Measurements from ENCODE around the gene FBLN5.
"Not testable (repeated sequence)": the region's sequence is repeated elsewhere in the genome, so short reads cannot be mapped to it uniquely, and the experiment has no call there.

The FBLN5 gene

GRCh38 chr14:91897716-91898115 is 49.8 kb downstream of the FBLN5 start:
- not testable (repeated sequence) for H3K27ac ChIP-seq (ENCODE audit: low read depth, low read length); H3K23ac ChIP-seq (ENCODE audit: low read length); H4K5ac ChIP-seq (ENCODE audit: low read length); H3K4me1 ChIP-seq (ENCODE audit: control insufficient read depth, low read depth, low read length); H3K18ac ChIP-seq (ENCODE audit: low read length); H3K79me2 ChIP-seq (ENCODE audit: control insufficient read depth, insufficient read depth, low read length); H2BK5ac ChIP-seq (ENCODE audit: low read length); H3K4ac ChIP-seq (ENCODE audit: low read depth, low read length); H4K8ac ChIP-seq (ENCODE audit: low read depth, low read length); H3K4me2 ChIP-seq (ENCODE audit: low read length); H3K36me3 ChIP-seq (ENCODE audit: control insufficient read depth, insufficient read depth, low read length); H3K79me1 ChIP-seq (ENCODE audit: low read length); DNase-seq; H2BK120ac ChIP-seq (ENCODE audit: low read depth, low read length); H3K27me3 ChIP-seq (ENCODE audit: insufficient read depth, low read length, poor library complexity); H2BK15ac ChIP-seq (replicated peaks; ENCODE audit: low read depth); H2AK5ac ChIP-seq (ENCODE audit: low read length); H3K4me3 ChIP-seq (ENCODE audit: low read length); H3K9ac ChIP-seq (ENCODE audit: low read length)
- H3K56ac ChIP-seq (ENCODE audit: low read length): peak overlapping the region; percentile 54
- WGBS (ENCODE audit: extremely low coverage, insufficient coverage, low lambda C conversion rate): no CpG with 5 or more reads among the region's 5 CpGs

DNA sequence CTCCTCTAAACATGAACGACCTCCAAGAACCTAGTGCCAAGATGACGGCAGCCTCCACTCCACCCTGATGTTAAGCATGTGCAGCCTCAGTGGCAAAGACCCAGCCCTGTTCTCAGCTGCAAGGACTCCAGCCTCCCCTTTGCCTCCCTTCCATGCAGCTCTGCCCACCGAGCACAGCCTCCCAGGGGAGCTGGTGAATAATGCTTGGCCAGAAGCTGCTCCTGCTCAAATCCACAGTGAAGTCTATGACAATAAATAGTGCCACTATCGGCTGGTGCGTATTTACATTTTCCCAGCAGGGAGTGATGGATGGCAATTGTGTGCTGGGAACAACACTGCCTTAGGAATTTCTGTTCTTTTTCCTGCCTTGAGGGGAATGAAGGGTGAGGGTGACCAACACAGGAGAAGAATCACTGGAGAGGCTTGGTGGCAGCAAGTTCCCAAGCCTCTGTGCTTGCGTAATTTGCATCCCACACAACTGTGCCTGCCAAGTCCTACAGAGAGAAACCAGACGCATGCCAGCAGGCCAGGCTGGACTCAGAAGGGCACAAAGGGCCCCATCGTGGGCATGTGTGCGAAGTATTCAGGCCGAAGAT is 50.3 kb downstream of the FBLN5 start:
- Histone ChIP-seq H4K8ac (ENCODE audit: low read depth, low read length) (no peak overlapping the region), H2BK15ac (replicated peaks; ENCODE audit: low read depth) (no peak overlapping the region), H3K27ac (ENCODE audit: low read depth, low read length) (no peak overlapping the region), H3K56ac (ENCODE audit: low read length) (peak overlapping the region; percentile 54), H3K4ac (ENCODE audit: low read depth, low read length) (no peak overlapping the region), H2BK5ac (ENCODE audit: low read length) (no peak overlapping the region), H3K23ac (ENCODE audit: low read length) (peak overlapping the region; percentile 3), H2AK5ac (ENCODE audit: low read length) (no peak overlapping the region), H3K27me3 (ENCODE audit: insufficient read depth, low read length, poor library complexity) (no peaks in the 10 kb centered on the region), H4K5ac (ENCODE audit: low read length) (no peak overlapping the region), H3K79me2 (ENCODE audit: control insufficient read depth, insufficient read depth, low read length) (no peaks in the 10 kb centered on the region), H3K79me1 (ENCODE audit: low read length) (no peaks in the 10 kb centered on the region), H3K36me3 (ENCODE audit: control insufficient read depth, insufficient read depth, low read length) (no peaks in the 10 kb centered on the region), H3K18ac (ENCODE audit: low read length) (no peak overlapping the region), H3K4me1 (ENCODE audit: control insufficient read depth, low read depth, low read length) (peaks cover 4% of the 10 kb centered on the region), H3K9ac (ENCODE audit: low read length) (no peak overlapping the region), H2BK120ac (ENCODE audit: low read depth, low read length) (no peak overlapping the region), H3K4me3 (ENCODE audit: low read length) (no peak overlapping the region), H3K4me2 (ENCODE audit: low read length) (no peak overlapping the region)
- WGBS (ENCODE audit: extremely low coverage, insufficient coverage, low lambda C conversion rate): no CpG with 5 or more reads among the region's 10 CpGs
- DNase-seq: peak; percentile 76

DNA sequence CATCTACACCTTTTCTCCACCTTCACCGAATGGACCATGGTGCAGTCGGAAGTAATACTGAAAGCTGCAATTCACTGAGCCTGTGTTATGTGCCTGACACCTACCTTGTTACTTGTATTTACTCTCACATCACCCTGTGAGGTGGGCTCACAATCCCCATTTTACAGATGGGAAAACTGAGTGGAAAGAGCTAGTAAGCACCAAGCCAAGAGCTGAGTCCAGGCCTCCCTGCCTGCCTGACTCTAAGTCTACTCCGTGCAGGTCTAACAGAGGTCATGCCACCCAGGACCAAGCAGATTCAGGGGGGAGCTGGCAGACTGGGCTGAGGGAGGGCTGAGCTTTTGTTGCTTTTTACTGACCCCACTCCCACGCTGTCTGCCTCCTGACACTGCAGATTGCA is 51.1 kb downstream of the FBLN5 start:
- H3K9ac ChIP-seq (ENCODE audit: low read length): no peak overlapping the region
- no peak overlapping the region for H4K8ac ChIP-seq (ENCODE audit: low read depth, low read length)
- peaks cover 4% of the 10 kb centered on the region for H3K4me1 ChIP-seq (ENCODE audit: control insufficient read depth, low read depth, low read length)
- no peak overlapping the region for H2BK120ac ChIP-seq (ENCODE audit: low read depth, low read length)
- H3K18ac ChIP-seq (ENCODE audit: low read length): no peak overlapping the region
- H3K4me3 ChIP-seq (ENCODE audit: low read length): no peak overlapping the region
- no peaks in the 10 kb centered on the region for H3K36me3 ChIP-seq (ENCODE audit: control insufficient read depth, insufficient read depth, low read length)
- no peaks in the 10 kb centered on the region for H3K79me2 ChIP-seq (ENCODE audit: control insufficient read depth, insufficient read depth, low read length)
- H2AK5ac ChIP-seq (ENCODE audit: low read length): peak overlapping the region; percentile 41
- H3K4ac ChIP-seq (ENCODE audit: low read depth, low read length): no peak overlapping the region
- no peak for DNase-seq
- no peaks in the 10 kb centered on the region for H3K27me3 ChIP-seq (ENCODE audit: insufficient read depth, low read length, poor library complexity)
- no CpG with 5 or more reads among the region's 4 CpGs for WGBS (ENCODE audit: extremely low coverage, insufficient coverage, low lambda C conversion rate)
- no peak overlapping the region for H3K4me2 ChIP-seq (ENCODE audit: low read length)
- no peak overlapping the region for H4K5ac ChIP-seq (ENCODE audit: low read length)
- H3K79me1 ChIP-seq (ENCODE audit: low read length): no peaks in the 10 kb centered on the region
- H3K27ac ChIP-seq (ENCODE audit: low read depth, low read length): no peak overlapping the region
- no peak overlapping the region for H2BK5ac ChIP-seq (ENCODE audit: low read length)
- H3K23ac ChIP-seq (ENCODE audit: low read length): no peak overlapping the region
- no peak overlapping the region for H2BK15ac ChIP-seq (replicated peaks; ENCODE audit: low read depth)
- H3K56ac ChIP-seq (ENCODE audit: low read length): peak overlapping the region; percentile 50

- no peak overlapping the region for H4K5ac ChIP-seq (ENCODE audit: low read length)
- no peak overlapping the region for H3K4me2 ChIP-seq (ENCODE audit: low read length)
- H3K9ac ChIP-seq (ENCODE audit: low read length): no peak overlapping the region
- H3K4ac ChIP-seq (ENCODE audit: low read depth, low read length): no peak overlapping the region
- H3K4me3 ChIP-seq (ENCODE audit: low read length): no peak overlapping the region
- no peak overlapping the region for H2BK120ac ChIP-seq (ENCODE audit: low read depth, low read length)
- H3K56ac ChIP-seq (ENCODE audit: low read length): no peak overlapping the region
- no CpG with 5 or more reads among the region's 4 CpGs for WGBS (ENCODE audit: extremely low coverage, insufficient coverage, low lambda C conversion rate)
- H2BK15ac ChIP-seq (replicated peaks; ENCODE audit: low read depth): no peak overlapping the region
- no peak overlapping the region for H2BK5ac ChIP-seq (ENCODE audit: low read length)
- no peak overlapping the region for H3K27ac ChIP-seq (ENCODE audit: low read depth, low read length)
- no peaks in the 10 kb centered on the region for H3K79me1 ChIP-seq (ENCODE audit: low read length)
- no peak overlapping the region for H4K8ac ChIP-seq (ENCODE audit: low read depth, low read length)
- H3K27me3 ChIP-seq (ENCODE audit: insufficient read depth, low read length, poor library complexity): no peaks in the 10 kb centered on the region
- no peaks in the 10 kb centered on the region for H3K36me3 ChIP-seq (ENCODE audit: control insufficient read depth, insufficient read depth, low read length)
- H2AK5ac ChIP-seq (ENCODE audit: low read length): no peak overlapping the region
- H3K18ac ChIP-seq (ENCODE audit: low read length): no peak overlapping the region
- DNase-seq: no peak
- peaks cover 4% of the 10 kb centered on the region for H3K4me1 ChIP-seq (ENCODE audit: control insufficient read depth, low read depth, low read length)
- H3K23ac ChIP-seq (ENCODE audit: low read length): no peak overlapping the region
- H3K79me2 ChIP-seq (ENCODE audit: control insufficient read depth, insufficient read depth, low read length): no peaks in the 10 kb centered on the region
Measured at GRCh38 chr14:91893669-91894068, 53.8 kb downstream of the FBLN5 start.

DNA sequence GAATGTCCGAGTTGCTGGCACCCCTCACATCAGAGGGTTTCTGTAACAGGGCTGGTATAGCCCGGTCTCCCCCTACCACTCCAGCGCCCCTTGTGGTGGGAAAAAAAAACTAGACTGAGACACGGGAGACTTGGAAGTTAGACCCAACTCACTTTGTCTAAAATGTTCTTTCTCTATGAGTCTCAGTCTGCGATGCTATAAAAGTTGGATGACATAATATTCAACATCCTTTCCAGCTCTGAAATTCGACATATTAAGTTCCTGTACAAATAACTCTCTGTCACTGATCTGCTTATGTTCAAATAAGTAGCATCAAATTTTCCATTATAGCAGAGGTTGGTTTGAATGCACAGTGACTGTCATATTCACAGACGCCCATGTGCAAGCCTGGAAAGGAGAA is 54.5 kb downstream of the FBLN5 start:
- H3K27ac ChIP-seq (ENCODE audit: low read depth, low read length): no peak overlapping the region
- no peak overlapping the region for H2BK5ac ChIP-seq (ENCODE audit: low read length)
- no peaks in the 10 kb centered on the region for H3K27me3 ChIP-seq (ENCODE audit: insufficient read depth, low read length, poor library complexity)
- no peaks in the 10 kb centered on the region for H3K79me2 ChIP-seq (ENCODE audit: control insufficient read depth, insufficient read depth, low read length)
- H3K18ac ChIP-seq (ENCODE audit: low read length): no peak overlapping the region
- peaks cover 4% of the 10 kb centered on the region for H3K4me1 ChIP-seq (ENCODE audit: control insufficient read depth, low read depth, low read length)
- no peak overlapping the region for H4K8ac ChIP-seq (ENCODE audit: low read depth, low read length)
- H3K56ac ChIP-seq (ENCODE audit: low read length): no peak overlapping the region
- no peaks in the 10 kb centered on the region for H3K79me1 ChIP-seq (ENCODE audit: low read length)
- H3K36me3 ChIP-seq (ENCODE audit: control insufficient read depth, insufficient read depth, low read length): no peaks in the 10 kb centered on the region
- H2BK120ac ChIP-seq (ENCODE audit: low read depth, low read length): no peak overlapping the region
- no peak overlapping the region for H3K4me2 ChIP-seq (ENCODE audit: low read length)
- H3K4me3 ChIP-seq (ENCODE audit: low read length): no peak overlapping the region
- H2AK5ac ChIP-seq (ENCODE audit: low read length): no peak overlapping the region
- H3K23ac ChIP-seq (ENCODE audit: low read length): no peak overlapping the region
- H3K4ac ChIP-seq (ENCODE audit: low read depth, low read length): no peak overlapping the region
- WGBS (ENCODE audit: extremely low coverage, insufficient coverage, low lambda C conversion rate): no CpG with 5 or more reads among the region's 7 CpGs
- no peak overlapping the region for H2BK15ac ChIP-seq (replicated peaks; ENCODE audit: low read depth)
- H3K9ac ChIP-seq (ENCODE audit: low read length): no peak overlapping the region
- no peak overlapping the region for H4K5ac ChIP-seq (ENCODE audit: low read length)
- peak; percentile 61 for DNase-seq

DNA sequence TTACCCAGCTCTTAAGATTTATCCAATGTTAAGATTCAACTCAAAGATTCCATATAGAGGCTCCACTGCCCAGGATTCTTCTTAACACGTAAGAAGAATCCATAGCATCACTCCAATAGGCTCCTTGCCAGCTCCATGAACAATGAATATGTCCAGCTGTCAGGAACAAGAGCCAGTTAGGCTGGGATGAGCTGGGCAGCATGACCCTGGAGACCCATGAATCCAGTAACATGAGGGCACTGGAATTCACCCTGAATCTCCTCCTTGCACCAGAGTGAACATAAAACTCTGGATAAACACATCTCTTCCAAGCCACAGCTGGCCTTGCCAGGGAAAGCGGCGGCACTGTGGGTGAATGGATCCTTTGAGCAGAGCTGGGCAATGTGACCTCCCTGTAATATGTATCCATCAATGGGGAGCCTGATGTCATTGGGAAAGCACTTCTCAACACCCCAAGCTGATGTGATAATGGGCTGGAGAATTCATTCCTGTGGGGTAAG is 55.7 kb downstream of the FBLN5 start:
- no peak overlapping the region for H2BK5ac ChIP-seq (ENCODE audit: low read length)
- DNase-seq: no peak
- H3K56ac ChIP-seq (ENCODE audit: low read length): no peak overlapping the region
- no peaks in the 10 kb centered on the region for H3K79me1 ChIP-seq (ENCODE audit: low read length)
- no peak overlapping the region for H3K9ac ChIP-seq (ENCODE audit: low read length)
- H3K4me2 ChIP-seq (ENCODE audit: low read length): no peak overlapping the region
- no peak overlapping the region for H3K4ac ChIP-seq (ENCODE audit: low read depth, low read length)
- no peak overlapping the region for H2BK120ac ChIP-seq (ENCODE audit: low read depth, low read length)
- no peak overlapping the region for H3K23ac ChIP-seq (ENCODE audit: low read length)
- H4K5ac ChIP-seq (ENCODE audit: low read length): no peak overlapping the region
- no peaks in the 10 kb centered on the region for H3K36me3 ChIP-seq (ENCODE audit: control insufficient read depth, insufficient read depth, low read length)
- no peaks in the 10 kb centered on the region for H3K4me1 ChIP-seq (ENCODE audit: control insufficient read depth, low read depth, low read length)
- no peak overlapping the region for H2AK5ac ChIP-seq (ENCODE audit: low read length)
- H4K8ac ChIP-seq (ENCODE audit: low read depth, low read length): no peak overlapping the region
- no CpG with 5 or more reads among the region's 3 CpGs for WGBS (ENCODE audit: extremely low coverage, insufficient coverage, low lambda C conversion rate)
- no peaks in the 10 kb centered on the region for H3K79me2 ChIP-seq (ENCODE audit: control insufficient read depth, insufficient read depth, low read length)
- H3K18ac ChIP-seq (ENCODE audit: low read length): no peak overlapping the region
- H3K27ac ChIP-seq (ENCODE audit: low read depth, low read length): no peak overlapping the region
- no peaks in the 10 kb centered on the region for H3K27me3 ChIP-seq (ENCODE audit: insufficient read depth, low read length, poor library complexity)
- no peak overlapping the region for H2BK15ac ChIP-seq (replicated peaks; ENCODE audit: low read depth)
- no peak overlapping the region for H3K4me3 ChIP-seq (ENCODE audit: low read length)
